ENCODE measurements around the gene CDC16. TPM values are rescaled to one million over a fixed set of nuclear protein-coding genes. Genes with fewer than 3 reads are reported as not detected.
A peak's percentile ranks its signal among the peaks of the same experiment; 100 is the strongest.

CDC16 gene
- total and polyA plus RNA-seq, 9 of the 15 experiments (the other 6 are each of a cell fraction or from before 2014, with no cell fraction given): 23.2 to 102 (median 51.6) TPM

GRCh38 chr13:114234645-114235421, at the start of gene CDC16 (continued):
- TF ChIP-seq ZNF253 (CRISPR knock-in tag; conservative IDR thresholded peaks at IDR 0.05): no peak
- 0 out of 2 replicates have a peak, but pooled peaks have one; percentile 30 for TF ChIP-seq JUND (IDR thresholded peaks at IDR 0.05; ENCODE audit: borderline replicate concordance, low read depth, low read length)
- no peak; the same call in 2 of the 3 replicates for TF ChIP-seq JUND (tag; IDR thresholded peaks at IDR 0.05; ENCODE audit: borderline replicate concordance, low read depth, low read length)
- TF ChIP-seq, protein P1, sequence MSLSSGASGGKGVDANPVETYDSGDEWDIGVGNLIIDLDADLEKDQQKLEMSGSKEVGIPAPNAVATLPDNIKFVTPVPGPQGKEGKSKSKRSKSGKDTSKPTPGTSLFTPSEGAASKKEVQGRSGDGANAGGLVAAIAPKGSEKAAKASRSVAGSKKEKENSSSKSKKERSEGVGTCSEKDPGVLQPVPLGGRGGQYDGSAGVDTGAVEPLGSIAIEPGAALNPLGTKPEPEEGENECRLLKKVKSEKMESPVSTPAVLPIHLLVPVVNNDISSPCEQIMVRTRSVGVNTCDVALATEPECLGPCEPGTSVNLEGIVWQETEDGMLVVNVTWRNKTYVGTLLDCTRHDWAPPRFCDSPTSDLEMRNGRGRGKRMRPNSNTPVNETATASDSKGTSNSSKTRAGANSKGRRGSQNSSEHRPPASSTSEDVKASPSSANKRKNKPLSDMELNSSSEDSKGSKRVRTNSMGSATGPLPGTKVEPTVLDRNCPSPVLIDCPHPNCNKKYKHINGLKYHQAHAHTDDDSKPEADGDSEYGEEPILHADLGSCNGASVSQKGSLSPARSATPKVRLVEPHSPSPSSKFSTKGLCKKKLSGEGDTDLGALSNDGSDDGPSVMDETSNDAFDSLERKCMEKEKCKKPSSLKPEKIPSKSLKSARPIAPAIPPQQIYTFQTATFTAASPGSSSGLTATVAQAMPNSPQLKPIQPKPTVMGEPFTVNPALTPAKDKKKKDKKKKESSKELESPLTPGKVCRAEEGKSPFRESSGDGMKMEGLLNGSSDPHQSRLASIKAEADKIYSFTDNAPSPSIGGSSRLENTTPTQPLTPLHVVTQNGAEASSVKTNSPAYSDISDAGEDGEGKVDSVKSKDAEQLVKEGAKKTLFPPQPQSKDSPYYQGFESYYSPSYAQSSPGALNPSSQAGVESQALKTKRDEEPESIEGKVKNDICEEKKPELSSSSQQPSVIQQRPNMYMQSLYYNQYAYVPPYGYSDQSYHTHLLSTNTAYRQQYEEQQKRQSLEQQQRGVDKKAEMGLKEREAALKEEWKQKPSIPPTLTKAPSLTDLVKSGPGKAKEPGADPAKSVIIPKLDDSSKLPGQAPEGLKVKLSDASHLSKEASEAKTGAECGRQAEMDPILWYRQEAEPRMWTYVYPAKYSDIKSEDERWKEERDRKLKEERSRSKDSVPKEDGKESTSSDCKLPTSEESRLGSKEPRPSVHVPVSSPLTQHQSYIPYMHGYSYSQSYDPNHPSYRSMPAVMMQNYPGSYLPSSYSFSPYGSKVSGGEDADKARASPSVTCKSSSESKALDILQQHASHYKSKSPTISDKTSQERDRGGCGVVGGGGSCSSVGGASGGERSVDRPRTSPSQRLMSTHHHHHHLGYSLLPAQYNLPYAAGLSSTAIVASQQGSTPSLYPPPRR (CRISPR knock-in tag; IDR thresholded peaks at IDR 0.05; ENCODE audit: borderline replicate concordance): no peak
- 0 out of 2 replicates have a peak, but pooled peaks have one; percentile 40 for TF ChIP-seq HDAC8 (tag; IDR thresholded peaks at IDR 0.05)
- TF ChIP-seq, protein P2, sequence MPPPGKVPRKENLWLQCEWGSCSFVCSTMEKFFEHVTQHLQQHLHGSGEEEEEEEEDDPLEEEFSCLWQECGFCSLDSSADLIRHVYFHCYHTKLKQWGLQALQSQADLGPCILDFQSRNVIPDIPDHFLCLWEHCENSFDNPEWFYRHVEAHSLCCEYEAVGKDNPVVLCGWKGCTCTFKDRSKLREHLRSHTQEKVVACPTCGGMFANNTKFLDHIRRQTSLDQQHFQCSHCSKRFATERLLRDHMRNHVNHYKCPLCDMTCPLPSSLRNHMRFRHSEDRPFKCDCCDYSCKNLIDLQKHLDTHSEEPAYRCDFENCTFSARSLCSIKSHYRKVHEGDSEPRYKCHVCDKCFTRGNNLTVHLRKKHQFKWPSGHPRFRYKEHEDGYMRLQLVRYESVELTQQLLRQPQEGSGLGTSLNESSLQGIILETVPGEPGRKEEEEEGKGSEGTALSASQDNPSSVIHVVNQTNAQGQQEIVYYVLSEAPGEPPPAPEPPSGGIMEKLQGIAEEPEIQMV (tag; conservative IDR thresholded peaks at IDR 0.05; ENCODE audit: low read depth): no peak
- TF ChIP-seq, protein P3, sequence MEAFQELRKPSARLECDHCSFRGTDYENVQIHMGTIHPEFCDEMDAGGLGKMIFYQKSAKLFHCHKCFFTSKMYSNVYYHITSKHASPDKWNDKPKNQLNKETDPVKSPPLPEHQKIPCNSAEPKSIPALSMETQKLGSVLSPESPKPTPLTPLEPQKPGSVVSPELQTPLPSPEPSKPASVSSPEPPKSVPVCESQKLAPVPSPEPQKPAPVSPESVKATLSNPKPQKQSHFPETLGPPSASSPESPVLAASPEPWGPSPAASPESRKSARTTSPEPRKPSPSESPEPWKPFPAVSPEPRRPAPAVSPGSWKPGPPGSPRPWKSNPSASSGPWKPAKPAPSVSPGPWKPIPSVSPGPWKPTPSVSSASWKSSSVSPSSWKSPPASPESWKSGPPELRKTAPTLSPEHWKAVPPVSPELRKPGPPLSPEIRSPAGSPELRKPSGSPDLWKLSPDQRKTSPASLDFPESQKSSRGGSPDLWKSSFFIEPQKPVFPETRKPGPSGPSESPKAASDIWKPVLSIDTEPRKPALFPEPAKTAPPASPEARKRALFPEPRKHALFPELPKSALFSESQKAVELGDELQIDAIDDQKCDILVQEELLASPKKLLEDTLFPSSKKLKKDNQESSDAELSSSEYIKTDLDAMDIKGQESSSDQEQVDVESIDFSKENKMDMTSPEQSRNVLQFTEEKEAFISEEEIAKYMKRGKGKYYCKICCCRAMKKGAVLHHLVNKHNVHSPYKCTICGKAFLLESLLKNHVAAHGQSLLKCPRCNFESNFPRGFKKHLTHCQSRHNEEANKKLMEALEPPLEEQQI (IDR thresholded peaks at IDR 0.05): peak; percentile 86; the same call in 1 of the 2 replicates
- TF ChIP-seq, protein P4, sequence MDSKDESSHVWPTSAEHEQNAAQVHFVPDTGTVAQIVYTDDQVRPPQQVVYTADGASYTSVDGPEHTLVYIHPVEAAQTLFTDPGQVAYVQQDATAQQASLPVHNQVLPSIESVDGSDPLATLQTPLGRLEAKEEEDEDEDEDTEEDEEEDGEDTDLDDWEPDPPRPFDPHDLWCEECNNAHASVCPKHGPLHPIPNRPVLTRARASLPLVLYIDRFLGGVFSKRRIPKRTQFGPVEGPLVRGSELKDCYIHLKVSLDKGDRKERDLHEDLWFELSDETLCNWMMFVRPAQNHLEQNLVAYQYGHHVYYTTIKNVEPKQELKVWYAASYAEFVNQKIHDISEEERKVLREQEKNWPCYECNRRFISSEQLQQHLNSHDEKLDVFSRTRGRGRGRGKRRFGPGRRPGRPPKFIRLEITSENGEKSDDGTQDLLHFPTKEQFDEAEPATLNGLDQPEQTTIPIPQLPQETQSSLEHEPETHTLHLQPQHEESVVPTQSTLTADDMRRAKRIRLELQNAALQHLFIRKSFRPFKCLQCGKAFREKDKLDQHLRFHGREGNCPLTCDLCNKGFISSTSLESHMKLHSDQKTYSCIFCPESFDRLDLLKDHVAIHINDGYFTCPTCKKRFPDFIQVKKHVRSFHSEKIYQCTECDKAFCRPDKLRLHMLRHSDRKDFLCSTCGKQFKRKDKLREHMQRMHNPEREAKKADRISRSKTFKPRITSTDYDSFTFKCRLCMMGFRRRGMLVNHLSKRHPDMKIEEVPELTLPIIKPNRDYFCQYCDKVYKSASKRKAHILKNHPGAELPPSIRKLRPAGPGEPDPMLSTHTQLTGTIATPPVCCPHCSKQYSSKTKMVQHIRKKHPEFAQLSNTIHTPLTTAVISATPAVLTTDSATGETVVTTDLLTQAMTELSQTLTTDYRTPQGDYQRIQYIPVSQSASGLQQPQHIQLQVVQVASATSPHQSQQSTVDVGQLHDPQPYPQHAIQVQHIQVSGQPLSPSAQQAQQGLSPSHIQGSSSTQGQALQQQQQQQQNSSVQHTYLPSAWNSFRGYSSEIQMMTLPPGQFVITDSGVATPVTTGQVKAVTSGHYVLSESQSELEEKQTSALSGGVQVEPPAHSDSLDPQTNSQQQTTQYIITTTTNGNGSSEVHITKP (IDR thresholded peaks at IDR 0.05; ENCODE audit: partially characterized antibody): no peak
- no peak for TF ChIP-seq BRD9 (IDR thresholded peaks at IDR 0.05; ENCODE audit: low read depth, partially characterized antibody)
- TF ChIP-seq, protein P5, sequence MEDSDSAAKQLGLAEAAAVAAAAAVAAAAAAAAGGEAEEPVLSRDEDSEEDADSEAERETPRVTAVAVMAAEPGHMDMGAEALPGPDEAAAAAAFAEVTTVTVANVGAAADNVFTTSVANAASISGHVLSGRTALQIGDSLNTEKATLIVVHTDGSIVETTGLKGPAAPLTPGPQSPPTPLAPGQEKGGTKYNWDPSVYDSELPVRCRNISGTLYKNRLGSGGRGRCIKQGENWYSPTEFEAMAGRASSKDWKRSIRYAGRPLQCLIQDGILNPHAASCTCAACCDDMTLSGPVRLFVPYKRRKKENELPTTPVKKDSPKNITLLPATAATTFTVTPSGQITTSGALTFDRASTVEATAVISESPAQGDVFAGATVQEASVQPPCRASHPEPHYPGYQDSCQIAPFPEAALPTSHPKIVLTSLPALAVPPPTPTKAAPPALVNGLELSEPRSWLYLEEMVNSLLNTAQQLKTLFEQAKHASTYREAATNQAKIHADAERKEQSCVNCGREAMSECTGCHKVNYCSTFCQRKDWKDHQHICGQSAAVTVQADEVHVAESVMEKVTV (CRISPR knock-in tag; IDR thresholded peaks at IDR 0.05): no peak
- no peak for TF ChIP-seq ZSCAN32 (CRISPR knock-in tag; IDR thresholded peaks at IDR 0.05)
